HG02588 (cell line): ENCODE measurements around the gene SECISBP2.

Experiments used
- ATAC-seq: cut with Tn5 transposase; IDR thresholded peaks from one replicate; pipeline ENCODE4 v1.9.1; 2021; ENCODE audit warnings: mild to moderate bottlenecking, moderate library complexity; ENCODE audit not compliant: unreplicated experiment

Gene SECISBP2

GRCh38 chr9:89345476-89345875 is 27.2 kb downstream of the SECISBP2 start:
- no peak for ATAC-seq

GRCh38 chr9:89346696-89347095 is 28.4 kb downstream of the SECISBP2 start:
- no peak for ATAC-seq

- no peak for ATAC-seq
Measured at GRCh38 chr9:89347651-89348050, 29.4 kb downstream of the SECISBP2 start.

DNA sequence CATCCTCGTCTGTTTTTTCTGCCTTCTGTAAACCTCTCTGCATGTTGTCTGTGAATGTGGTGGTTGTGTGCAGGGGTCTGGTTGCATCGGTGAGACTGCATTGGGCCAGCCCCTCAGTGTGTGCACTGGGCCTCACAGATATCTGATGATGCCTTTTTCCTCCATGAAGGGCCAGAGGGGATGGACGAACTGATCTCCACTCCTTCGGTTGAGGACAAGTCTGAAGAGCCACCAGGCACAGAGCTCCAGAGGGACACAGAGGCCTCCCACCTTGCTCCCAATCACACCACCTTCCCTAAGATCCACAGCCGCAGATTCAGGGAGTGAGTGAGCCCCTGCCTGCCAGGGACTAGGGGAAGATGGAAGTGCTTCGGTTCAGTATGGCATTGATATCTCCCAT is 31.3 kb downstream of the SECISBP2 start:
- no peak for ATAC-seq

DNA sequence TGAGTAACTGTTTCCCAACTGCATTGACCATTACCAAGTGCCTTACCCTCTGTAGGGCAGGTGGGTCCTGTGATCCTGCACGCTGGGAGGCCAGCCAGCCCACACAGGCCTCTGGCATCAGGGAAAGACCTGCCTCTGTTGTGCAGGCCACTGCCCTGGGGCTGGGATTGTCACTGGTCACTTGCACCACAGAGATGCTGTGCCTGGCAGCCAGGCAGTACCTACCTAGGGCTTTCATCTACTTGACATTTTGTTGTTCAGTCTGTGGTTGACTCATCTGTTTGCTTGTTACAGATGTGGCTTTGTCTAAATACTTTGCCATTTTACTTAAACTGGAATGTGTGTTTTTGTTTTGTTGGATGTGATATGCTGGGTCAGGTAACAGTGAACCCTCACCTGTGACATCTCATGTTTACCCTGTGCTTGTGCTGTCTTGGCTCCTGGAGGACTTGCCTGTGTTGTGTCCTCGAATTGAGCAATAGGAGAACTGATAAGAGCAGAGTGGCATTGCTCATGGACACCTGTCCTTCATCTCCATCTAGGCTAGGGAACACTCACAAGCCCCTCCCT is 32.8 kb downstream of the SECISBP2 start:
- no peak for ATAC-seq

DNA sequence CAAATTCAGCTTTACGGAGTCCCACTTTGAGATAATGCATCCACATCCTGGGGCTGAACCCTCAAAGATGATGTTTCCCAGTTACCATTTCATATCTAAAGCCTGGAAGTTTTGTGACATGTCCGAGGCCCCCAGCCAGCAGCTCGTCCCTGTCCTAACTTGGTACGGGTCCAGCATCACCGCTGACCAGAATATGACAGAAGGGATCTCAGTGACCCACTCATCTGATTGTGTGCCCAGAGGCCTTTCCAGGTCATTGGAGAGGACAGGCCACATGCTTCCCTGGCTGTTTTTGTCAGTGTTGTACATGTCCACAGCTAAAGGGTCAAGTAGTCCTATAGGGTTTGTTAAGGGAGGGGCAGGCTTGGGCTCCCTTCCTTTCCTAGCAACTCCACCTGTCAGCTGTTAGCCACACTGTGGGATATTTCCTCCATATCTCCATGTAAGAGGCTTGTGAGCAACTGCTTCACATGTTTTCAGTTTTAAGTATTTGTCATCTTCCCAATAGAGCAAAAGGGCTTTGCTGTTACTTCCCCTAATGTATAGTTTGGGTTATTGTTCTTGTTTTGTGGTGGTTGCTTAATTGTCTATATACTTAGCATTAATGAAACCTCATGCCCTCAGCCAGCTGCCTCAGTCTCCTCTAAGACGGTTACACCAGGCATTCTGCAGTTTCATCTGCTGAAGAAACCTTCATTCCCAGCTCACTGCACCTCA is 33.4 kb downstream of the SECISBP2 start:
- ATAC-seq, result no peak

DNA sequence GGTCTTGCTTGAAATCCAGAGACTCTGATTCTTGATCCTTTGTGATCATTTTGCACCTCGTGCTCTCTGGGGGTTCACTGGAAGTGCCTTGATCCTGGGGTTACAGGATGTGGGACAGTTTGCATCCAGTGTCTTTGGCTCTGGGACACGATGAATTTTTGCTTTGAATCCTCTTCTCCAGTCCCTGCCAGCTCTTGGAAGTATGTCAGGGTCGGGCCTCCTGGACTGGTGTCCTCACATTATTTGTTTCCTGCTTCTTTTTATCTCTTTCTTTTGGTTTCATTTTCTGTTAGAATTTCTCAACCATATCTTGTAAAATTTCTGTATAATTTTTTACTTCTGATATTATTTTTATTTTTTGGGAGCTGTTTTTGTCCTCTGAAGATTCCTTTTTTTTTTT is 34.2 kb downstream of the SECISBP2 start:
- no peak for ATAC-seq

DNA sequence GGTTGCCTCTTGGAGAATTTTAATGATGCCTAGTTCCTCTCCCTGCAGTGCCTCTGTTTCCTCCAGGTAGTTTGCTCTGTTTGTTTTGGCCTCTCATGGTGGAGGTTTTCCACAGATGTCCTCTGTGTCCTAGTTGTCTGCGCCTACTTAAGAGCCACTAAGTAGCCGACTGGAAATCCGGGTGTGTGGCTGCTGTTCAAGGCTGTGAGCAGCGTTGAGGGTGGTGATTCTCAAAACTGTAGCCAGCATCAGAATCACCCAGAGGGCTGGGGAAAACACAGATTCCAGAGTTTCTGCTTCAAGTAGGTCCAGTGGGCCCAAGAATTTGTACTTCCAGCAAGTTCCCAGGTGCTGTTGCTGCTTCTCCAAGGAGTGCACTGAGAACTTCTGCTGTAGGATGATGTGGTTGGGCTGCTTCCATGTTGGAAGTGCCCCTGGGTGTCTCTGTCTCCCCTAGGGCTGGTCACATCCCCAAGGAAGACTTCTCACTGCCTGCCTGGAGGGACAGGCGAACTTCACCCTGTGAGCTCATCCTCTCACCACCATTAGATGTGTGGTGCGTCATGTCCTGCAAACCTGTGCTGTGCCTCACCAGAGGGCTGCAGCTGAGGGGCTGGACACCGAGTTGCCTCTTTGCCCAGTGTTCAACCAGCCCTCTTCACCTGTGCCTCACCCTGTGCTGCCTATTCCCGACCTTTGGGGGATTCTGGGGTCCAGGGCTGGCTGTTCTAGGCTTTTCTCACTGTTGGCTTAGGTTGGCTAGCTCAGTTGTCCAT is 34.8 kb downstream of the SECISBP2 start:
- no peak for ATAC-seq

DNA sequence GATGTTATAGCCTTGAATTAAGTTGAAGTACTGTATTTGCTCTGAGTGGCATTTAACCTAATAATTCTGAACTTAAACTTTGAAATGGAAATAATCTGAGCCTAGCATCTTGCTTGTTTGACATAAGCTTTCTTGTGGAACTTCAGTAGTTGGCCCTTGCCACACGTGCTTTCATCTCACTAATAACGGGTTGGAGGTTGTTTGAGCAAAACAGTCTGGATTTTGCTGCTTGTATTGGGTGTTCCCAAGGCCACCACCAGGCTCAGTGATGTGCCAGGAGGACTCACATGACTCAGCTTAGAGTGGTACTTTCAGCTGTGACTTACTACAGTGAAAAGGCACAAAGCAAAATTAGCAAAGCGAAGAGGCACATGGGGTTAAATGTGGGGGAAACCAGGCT is 35.7 kb downstream of the SECISBP2 start:
- ATAC-seq, result no peak

- ATAC-seq, result no peak
Measured at GRCh38 chr9:89354471-89354870, 36.2 kb downstream of the SECISBP2 start.

DNA sequence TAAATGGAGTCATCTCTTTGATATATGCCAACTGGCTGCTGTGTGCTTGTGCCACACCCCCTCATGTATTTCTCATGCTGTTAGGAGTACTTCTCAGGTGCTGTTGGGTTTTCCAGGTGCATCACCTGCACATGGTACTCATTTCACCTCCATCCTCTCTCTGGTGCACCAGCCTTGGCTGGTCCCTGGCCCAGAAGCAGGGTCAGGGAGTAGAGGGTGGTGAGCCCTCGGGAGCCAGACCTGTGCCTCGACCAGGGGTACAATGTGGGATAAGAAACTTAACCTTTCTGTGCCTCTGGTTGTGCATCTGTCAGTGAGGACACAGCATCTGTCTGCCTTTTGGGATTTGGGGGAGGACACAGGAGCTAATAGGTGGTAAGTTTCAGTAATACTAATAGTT is 38.5 kb downstream of the SECISBP2 start:
- no peak for ATAC-seq

DNA sequence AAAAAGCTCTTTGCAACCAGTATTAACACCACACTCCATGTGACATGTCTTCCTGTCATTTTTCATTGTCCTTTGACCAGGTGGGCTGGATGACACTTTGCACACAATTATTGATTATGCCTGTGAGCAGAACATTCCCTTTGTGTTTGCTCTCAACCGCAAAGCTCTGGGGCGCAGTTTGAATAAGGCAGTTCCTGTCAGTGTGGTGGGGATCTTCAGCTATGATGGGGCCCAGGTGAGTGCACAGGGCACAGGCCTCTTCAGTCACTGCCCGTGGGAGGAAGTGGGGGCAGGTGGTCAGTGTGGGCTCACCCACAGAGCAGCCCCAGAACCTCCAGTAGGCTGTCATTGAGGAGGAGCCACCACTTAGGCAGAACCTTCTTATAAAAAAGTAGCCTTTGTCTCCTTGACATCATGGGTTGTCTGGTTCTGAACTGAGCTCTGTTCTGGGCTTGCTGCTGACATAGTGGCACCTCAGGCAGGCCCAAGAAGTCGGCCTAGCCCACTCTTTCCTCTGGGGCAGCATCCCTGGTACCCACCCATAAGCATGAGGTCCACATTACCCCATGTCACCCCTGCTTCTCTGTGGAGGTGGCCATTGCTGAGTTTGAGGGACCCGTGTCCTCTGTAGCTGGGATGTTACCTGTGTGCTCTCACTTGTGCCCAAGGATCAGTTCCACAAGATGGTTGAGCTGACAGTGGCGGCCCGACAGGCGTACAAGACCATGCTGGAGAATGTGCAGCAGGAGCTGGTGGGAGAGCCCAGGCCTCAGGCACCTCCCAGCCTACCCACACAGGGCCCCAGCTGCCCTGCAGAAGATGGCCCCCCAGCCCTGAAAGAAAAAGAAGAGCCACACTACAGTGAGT is 39.3 kb downstream of the SECISBP2 start:
- ATAC-seq, result no peak

DNA sequence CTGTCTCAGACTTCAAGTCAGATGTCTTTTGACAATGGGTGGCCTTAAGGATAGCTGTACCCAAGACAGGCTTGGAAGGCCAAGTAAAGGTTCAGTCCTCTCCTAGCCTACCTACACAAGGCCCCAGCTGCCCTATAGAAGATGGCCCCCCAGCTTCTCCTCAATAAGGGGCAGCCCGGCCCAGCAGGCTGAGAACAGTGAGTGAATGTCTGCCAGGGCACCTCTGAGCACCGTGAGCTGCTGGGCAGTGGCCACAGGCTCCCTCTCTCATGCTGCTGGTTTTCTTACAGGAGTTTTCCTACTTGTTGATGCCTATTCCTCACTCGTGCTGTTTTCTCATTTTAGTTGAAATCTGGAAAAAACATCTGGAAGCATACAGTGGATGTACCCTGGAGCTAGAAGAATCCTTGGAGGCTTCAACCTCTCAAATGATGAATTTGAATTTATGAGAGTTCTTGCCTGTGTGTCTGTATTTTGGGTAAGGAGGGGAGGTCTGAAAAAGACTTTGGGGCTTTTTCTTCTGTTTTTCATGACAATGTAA is 40.1 kb downstream of the SECISBP2 start:
- no peak for ATAC-seq

- ATAC-seq, result no peak
Measured at GRCh38 chr9:89358985-89359384, 40.7 kb downstream of the SECISBP2 start.

DNA sequence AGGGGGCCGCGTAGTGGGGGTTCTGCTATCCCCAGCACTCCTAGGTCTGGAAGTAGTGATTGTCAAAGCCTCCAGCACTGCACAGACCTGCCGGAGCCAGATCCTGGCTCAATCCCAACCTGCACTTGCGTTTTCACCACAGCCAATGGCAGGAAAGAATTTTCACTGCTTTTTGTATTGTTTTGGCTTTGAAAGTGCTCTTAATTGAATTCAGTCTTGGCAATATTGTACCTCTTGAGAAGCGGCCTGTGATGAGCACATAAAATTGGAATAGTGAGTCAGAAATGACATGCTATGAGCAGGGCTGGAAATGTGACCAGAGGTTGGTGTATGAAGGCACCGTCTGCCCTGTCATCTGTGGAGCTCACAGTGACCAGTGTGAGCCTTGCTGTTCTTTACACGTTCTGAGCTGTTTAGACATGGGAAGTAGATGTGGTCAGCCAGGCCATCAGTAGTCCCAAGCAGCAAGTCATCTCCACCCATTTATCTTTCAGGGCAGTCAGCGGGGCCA is 41.5 kb downstream of the SECISBP2 start:
- ATAC-seq, result no peak

DNA sequence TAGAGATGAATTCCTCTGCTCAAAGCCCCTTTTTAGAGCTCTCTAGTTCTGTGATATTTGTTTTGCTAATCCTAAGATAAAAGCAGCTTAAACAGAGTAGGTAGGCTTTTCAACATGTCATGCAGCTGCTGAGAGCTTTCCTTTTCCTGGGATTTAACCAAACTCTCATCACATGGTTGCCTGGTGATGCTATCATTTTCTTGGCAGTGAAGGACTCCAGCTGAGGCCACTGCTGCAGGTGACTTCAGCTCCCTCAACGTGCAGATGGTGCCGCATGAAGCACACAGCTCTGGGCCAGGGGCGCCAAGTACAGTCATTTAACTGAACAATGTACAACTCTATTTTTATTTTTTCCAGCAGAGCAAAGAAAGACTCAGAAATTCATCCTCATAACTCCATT is 42.2 kb downstream of the SECISBP2 start:
- no peak for ATAC-seq

- ATAC-seq, result no peak
Measured at GRCh38 chr9:89361031-89361430, 42.7 kb downstream of the SECISBP2 start.

GRCh38 chr9:89361816-89362646 is 43.7 kb downstream of the SECISBP2 start:
- no peak for ATAC-seq

GRCh38 chr9:89362647-89363310 is 44.5 kb downstream of the SECISBP2 start:
- ATAC-seq, result no peak
